ENCODE data around the gene CALHM2.

CALHM2 gene

GRCh38 chr10:103415581-103415980 lies 36.6 kb downstream of the CALHM2 start:
- no peak for DNase-seq

- no peak for DNase-seq
Measured at GRCh38 chr10:103413564-103413963, 38.6 kb downstream of the CALHM2 start.

DNA sequence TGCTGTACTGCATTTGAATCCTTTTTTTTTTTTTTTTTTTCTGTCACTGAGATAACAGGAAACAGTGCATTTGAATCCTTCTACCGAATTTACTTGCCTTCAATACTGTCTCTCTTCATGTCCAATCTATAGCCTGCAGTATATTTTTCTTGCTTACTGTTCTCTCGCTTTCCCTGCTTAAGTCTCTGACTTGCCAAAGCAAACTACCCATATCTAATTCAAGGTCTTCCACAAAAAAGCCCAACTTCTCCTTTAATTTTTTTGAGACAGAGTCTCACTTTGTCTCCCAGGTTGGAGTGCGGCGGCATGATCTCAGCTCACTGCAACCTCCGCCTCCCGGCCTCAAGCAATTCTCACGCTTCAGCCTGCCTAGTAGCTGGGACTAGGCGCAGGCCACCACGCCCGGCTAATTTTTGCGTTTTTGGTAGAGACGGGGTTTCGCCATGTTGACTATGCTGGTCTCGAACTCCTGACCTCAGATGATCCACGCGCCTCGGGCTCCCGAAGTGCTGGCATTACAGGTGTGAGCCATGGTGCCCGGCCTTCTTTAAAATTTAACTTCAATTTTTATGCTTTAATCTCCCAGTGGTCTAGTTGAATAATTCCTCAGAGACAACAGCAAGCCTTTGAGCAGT lies 54.9 kb downstream of the CALHM2 start:
- DNase-seq = no peak

- no peak for DNase-seq
Measured at GRCh38 chr10:103396789-103397087, 55.4 kb downstream of the CALHM2 start.
